ENCODE results near the gene GPR137B.
A peak's percentile ranks its signal among the peaks of the same experiment; 100 is the strongest.

Gene GPR137B

GRCh38 chr1:236114076-236114747 lies 28.1 kb upstream of the GPR137B start:
- DNase-seq = no peak

DNA sequence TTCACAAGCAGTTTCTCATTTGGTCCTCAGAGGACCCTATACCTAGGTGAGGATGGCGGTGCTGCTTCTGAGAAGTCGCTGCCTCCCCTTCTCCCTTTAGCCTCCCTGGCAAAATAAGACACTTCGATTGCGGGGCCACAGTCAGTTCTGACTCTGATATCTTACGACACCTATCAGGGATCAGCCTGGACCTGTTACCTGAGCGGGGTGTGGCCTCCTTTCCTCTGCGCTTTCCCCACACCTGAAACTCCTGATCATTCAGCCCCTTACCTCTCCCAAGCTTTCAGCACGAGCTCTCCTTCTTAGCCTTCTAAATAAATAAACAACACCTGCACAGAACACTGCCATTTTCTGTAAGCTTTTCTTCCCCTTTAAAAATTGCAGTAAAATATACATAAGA lies 24.6 kb upstream of the GPR137B start:
- no peak for DNase-seq

DNA sequence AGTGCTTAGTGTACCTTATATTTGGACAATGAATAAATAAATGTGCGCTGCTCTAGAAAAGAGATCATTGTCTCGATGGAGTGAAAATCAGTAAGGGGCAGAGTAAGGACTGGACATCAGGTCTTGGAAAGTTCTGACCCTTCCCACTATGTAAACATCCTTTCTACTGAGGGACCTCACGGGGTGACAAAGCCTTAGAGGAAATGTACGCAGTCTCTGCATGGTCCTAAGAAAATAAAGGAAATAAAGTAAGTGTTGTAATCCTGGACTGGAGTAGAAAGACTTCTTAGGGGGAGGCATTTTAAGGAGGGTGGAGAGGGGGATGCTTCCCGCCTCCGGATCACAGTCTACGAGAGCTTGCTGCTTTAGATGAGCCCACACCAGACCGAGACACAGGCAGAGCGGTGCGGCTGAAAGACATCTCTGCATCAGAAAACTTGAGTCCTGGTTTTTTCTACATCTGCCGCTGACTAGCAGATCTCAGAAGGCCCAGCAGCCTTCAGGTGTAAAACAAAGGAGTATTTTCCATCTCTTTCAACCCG lies 22.3 kb upstream of the GPR137B start:
- DNase-seq = no peak

DNA sequence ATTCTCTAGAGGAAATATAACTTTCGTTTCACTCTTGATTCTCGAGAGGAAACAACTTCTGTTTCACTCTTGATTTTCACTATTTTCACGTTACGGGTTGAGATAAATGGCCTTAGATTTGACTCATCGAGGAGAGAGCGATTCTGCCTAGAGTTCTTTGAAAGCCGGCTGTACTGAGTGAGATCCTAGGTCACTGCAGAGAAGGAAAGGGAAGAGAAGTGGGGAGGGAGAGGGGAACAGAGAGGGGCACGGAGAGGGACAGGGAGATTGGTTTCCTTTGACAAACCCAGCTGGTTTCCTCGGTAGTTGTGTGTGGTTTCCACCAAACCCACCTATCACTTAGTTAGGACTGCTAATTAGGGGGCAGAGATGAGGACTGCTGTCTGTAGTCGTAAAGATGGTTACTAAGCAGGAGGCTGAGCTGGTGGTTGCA lies 21.6 kb upstream of the GPR137B start:
- DNase-seq = peak in 1 of 2 donors; percentile 39

DNA sequence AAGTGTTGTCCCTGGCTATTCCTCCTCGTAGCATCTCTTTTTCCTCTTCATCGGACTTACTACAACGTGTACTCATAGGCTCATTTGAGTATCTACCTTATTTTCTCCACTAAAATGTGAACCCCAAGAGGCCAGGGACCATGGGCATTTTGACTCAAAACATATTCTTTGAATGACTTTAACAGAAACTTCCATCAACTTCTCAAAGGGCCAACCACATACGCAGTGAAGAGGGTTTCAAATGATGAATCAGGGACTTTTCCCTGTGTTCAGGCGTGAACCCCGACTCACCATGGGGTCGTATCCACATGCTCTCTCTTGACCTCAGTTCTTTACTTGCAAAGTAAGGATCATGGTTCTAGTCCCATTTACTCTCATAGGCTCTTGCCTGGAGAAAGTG lies 20.2 kb upstream of the GPR137B start:
- DNase-seq = no peak

DNA sequence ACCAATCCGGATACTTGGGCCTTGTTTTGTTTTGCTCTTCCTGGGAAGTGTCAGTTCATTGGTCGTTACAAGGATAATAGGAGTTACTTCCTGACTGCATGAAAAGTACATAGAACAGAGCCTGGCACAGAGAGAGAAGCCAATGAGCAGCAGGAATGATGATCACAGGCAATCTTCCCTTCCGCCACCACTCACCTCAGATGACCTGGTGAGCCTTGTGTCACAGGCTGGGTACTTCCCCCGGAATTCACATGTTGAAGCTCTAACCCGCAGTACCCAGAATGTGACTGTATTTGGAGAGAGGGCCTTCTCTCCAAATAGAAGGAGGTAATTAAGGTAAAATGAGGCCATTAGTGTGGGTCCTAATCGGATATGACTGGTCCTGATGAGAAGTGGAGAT lies 18.8 kb upstream of the GPR137B start:
- DNase-seq = no peak

- no peak for DNase-seq
Measured at GRCh38 chr1:236124965-236125364, 17.4 kb upstream of the GPR137B start.

DNA sequence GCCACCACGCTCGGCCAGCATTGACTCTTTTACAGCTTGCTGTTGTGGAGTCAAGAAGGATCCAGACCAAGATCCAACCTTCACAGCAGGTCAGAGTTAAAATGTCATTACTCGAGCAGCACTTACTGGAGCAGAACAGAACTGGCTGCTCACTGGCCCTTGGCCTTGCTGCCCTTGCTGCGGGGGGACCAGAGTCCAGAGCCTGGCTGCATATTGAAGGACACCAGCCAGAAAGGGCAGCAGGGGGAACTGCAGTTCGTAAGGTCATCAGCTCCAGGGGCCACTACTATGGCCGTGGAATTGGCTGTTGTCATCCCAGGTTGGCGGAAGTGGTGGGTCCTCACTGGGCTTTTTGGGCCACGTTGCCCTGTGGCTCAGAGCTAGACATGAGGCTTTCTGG lies 15.3 kb upstream of the GPR137B start:
- no peak for DNase-seq

GRCh38 chr1:236128646-236129178 lies 13.6 kb upstream of the GPR137B start:
- no peak for DNase-seq

GRCh38 chr1:236129306-236129705 lies 13.0 kb upstream of the GPR137B start:
- DNase-seq = no peak

- no peak for DNase-seq
Measured at GRCh38 chr1:236130372-236130771, 12.0 kb upstream of the GPR137B start.

DNA sequence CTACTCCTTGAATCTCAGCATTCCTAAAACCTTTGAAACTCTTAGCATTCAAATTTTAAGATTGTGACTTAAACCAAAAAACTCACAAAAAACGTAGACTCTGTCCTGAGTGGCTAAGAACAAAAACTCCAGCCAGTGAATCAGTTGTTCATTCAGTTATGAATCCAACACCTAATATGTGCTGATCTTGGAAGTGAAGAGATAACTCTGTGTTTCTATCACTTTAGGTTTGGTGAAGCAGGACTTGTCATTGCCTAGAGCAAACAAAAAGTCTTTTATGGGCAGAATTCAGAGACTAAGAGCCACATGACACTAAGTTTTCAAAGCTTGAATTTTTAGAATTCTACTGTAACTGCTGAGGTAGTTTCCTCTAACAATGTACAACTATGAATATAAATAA lies 10.4 kb upstream of the GPR137B start:
- no peak for DNase-seq

- no peak for DNase-seq
Measured at GRCh38 chr1:236132420-236133046, 9.8 kb upstream of the GPR137B start.

- no peak for DNase-seq
Measured at GRCh38 chr1:236133339-236133738, 9.0 kb upstream of the GPR137B start.

- no peak for DNase-seq
Measured at GRCh38 chr1:236133802-236134201, 8.5 kb upstream of the GPR137B start.

- no peak for DNase-seq
Measured at GRCh38 chr1:236137285-236137852, 5.0 kb upstream of the GPR137B start.

DNA sequence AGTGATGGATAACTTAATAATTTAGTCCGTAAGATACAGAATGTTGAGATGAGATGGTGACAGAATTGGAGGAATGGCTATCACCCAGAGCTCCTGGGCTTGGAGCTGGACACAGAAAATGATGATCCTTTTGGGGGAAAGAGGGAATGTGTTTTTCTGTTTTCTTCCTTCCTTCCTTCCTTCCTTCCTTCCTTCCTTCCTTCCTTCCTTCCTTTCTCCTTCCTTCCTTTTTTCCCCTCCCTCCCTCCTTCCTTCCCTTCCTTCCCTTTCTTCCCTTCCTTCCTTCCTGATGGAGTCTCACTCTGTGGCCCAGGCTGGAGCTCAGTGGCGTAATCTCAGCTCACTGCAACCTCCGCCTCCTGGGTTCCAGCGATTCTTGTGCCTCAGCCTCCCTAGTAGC lies 2.8 kb upstream of the GPR137B start:
- DNase-seq = no peak

DNA sequence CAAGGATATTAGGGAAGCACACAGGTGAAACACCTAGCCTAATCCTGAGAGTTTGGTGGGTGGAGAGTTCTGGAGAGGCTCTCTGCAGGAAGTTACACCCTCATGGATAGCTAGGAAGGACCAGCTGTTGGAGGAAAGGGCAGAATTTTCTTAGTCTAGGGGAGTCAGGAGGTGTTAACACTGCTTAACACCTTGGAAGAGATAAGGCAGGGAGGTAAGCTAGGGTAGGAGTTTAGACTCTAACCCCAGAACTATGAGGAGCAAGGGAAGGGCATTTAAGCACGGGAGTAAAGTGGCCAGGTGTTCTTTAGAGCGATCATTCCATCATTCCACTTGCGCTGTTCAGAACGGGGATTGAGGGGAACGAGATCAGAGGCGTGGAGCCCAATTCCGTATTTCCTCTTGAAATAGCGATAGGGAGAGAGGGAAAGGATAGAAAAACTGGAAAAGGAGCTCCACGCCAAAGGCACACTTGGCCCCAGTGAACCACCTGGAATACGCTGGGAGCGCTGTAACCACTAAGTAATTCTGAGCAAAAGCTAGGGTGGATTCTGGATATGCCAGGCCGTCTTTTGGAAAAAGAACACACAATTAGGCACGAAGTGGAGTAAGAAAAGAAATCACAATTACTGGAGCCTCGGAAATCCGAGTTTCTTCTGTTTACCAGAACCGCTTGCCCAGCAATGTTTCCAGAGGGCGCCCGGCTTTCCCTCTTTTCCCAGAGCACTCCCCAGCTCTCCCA lies 1.5 kb upstream of the GPR137B start:
- DNase-seq = no peak

- no peak for DNase-seq
Measured at GRCh38 chr1:236141447-236142252, 689 bp upstream of the GPR137B start.

DNA sequence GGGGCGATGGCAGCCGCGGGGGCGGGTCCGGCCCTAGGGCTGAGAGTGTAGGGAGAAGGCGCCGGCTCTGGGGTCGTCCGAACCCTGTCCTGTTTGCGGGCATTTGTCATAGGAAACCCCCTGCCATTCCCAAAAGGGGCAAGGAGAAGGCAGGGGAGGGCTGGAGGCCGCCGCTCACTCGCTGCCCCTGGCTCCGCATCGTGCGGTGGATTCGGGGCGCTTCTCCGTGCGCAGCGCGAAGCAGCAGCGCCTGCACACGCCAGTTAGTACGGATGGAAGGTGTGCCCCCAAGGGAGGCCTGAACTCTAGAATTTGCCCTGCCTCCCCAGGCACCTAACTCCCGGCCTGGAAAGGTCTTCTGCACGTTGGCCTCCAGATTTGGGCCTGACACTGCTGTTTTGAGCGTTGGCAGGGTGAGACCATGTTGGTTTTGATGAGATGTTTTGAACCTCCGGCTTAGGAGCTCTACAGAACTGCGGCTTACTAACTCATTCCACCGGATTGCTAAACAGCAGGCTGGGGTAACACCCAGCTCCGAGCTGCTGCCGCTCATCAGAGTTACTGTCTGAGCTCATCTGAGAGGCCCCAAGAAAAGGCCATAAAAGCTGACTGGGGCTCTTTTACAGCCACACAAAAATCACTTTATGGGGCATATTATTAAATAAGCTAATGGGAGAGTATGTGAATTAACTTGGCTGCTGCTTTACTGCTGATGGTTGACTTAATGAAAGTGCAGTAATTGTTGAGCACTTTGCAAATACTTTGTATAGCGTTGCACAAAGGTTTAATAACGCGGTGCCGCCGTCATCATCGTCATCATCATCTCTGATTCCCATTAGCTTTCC lies 987 bp downstream of the GPR137B start:
- DNase-seq = peak in 1 of 2 donors; percentile 21

GRCh38 chr1:236144033-236144432 lies 1.7 kb downstream of the GPR137B start:
- DNase-seq = no peak

Measured in CD4-positive, alpha-beta T cell treated with Interferon alpha-2 for 1 hour (primary cell).